Measurements from ENCODE around the gene PCMTD2.
A peak's percentile ranks its signal among the peaks of the same experiment; 100 is the strongest.

PCMTD2 gene

DNA sequence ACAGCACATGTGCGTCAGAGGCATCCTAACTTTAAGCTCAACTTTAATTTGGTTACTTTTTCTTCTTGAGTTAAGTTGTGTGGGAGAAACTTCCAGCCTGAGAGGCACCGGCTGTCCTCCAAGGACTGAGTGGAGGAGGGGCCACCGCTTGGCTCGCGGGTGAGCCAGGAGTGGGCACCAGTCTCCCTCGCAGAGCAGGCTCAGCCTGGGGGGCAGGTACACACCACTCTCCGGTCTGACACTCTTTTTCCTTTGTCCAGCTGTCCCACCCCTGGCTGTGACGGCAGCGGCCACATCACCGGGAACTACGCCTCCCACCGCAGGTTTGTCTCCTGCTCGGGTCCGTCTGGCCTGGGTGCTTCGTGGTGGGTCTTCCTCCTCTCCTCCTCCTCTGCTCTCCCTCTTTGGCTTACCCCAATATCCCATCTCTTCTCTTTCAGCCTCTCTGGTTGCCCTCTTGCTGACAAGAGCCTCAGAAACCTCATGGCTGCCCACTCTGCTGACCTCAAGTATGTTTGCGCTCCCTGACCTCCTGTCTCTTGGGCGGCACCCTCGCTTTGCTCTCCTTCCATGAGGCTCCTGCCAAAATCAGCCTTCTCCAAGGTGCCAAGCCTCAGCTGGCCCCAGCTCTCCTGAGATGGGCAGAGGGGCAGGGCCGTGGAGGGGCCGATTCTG, 32.6 kb upstream of the PCMTD2 start:
- H3K4me3 ChIP-seq (ENCODE audit: low read depth, low read length), result no peak overlapping the region
- H3K9me3 ChIP-seq, result no peaks in the 10 kb centered on the region
- DNase-seq, result no peak
- peaks cover 8% of the 10 kb centered on the region for H3K4me1 ChIP-seq
- H3K27me3 ChIP-seq, result no peaks in the 10 kb centered on the region
- TF ChIP-seq, protein P1, sequence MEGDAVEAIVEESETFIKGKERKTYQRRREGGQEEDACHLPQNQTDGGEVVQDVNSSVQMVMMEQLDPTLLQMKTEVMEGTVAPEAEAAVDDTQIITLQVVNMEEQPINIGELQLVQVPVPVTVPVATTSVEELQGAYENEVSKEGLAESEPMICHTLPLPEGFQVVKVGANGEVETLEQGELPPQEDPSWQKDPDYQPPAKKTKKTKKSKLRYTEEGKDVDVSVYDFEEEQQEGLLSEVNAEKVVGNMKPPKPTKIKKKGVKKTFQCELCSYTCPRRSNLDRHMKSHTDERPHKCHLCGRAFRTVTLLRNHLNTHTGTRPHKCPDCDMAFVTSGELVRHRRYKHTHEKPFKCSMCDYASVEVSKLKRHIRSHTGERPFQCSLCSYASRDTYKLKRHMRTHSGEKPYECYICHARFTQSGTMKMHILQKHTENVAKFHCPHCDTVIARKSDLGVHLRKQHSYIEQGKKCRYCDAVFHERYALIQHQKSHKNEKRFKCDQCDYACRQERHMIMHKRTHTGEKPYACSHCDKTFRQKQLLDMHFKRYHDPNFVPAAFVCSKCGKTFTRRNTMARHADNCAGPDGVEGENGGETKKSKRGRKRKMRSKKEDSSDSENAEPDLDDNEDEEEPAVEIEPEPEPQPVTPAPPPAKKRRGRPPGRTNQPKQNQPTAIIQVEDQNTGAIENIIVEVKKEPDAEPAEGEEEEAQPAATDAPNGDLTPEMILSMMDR (IDR thresholded peaks at IDR 0.05; ENCODE audit: low read depth, low read length), result no peak
- H3K36me3 ChIP-seq, result peaks cover 55% of the 10 kb centered on the region

DNA sequence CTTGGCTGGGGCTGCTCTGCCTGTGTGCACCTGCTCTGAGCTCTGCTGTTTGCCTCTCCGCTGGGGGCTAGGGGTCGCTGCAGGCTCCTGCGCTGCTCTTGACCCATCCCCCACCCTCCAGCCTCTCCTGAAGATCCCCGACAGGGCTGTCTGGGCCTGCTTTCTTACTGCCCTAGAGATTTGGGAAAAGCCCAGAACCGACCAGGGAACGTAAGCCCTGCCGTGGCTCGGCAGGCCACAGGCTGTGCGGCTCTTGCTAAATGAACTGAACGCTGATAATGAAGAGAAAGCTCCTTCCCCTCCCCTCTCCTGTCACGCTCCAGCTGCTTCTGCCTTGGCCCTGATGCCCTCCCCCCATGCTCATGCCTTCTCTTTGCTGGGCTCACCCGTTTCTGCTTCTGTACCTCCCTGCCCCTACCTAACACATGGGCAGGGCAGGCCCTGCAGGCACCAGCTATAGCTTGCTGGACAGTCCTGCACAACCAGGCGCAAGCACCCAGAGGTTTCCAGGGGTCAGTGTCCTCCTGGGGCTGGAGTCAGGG, 32.0 kb upstream of the PCMTD2 start:
- no peak overlapping the region for H3K4me3 ChIP-seq (ENCODE audit: low read depth, low read length)
- no peaks in the 10 kb centered on the region for H3K27me3 ChIP-seq
- DNase-seq, result peak; percentile 78
- H3K4me1 ChIP-seq, result peaks cover 8% of the 10 kb centered on the region
- H3K36me3 ChIP-seq, result peaks cover 61% of the 10 kb centered on the region
- H3K9me3 ChIP-seq, result no peaks in the 10 kb centered on the region
- TF ChIP-seq, protein P1 (IDR thresholded peaks at IDR 0.05; ENCODE audit: low read depth, low read length), result peak; percentile 71

DNA sequence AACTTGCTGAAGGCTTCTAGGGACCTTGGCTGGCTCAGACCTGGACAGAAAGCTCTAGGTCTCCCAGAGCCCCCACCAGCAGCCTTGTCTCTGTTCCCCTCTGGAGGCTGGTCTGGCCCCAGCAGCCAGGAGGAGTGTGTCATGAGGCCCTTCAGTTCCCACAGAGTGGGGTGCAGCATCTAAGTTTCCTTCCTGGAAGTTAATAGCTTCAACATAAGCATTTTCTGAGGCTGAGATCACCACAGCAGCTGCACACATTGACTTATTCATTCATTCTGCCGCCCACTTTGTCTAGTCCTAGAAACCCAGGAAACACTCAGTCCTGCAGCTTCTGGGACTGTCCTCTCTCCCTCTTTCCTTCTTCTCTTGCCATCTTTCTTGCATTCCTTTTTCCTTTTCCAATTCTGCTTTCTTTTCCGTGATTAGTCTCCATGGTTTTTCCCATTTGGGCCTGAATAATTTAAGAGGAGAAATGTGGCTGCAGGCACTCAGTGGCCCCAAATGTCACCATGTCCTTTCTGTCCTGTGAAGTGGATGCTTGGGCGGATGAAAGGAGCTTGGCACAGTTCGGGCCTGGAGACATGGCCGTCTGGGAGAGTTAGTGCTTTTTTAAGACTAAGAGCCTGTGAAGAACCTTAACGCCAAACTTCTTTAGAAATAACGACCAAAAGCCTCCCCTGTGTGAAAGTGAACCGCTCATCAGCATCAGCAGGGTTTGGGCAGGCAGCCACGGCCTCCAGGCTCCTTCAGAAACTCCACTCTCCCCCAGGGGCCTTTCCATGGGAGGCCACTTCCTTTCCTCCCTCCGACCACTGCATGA, 31.0 kb upstream of the PCMTD2 start:
- Histone ChIP-seq H3K36me3 (peaks cover 66% of the 10 kb centered on the region), H3K4me3 (ENCODE audit: low read depth, low read length) (no peak overlapping the region), H3K9me3 (no peaks in the 10 kb centered on the region), H3K27me3 (no peaks in the 10 kb centered on the region), H3K4me1 (peaks cover 8% of the 10 kb centered on the region)
- no peak for DNase-seq
- TF ChIP-seq, protein P1 (IDR thresholded peaks at IDR 0.05; ENCODE audit: low read depth, low read length), result no peak

GRCh38 chr20:64225171-64225595, 30.4 kb upstream of the PCMTD2 start:
- no peak overlapping the region for H3K4me3 ChIP-seq (ENCODE audit: low read depth, low read length)
- DNase-seq, result no peak
- H3K4me1 ChIP-seq, result peaks cover 8% of the 10 kb centered on the region
- TF ChIP-seq, protein P1 (IDR thresholded peaks at IDR 0.05; ENCODE audit: low read depth, low read length), result no peak
- no peaks in the 10 kb centered on the region for H3K27me3 ChIP-seq
- peaks cover 61% of the 10 kb centered on the region for H3K36me3 ChIP-seq
- no peaks in the 10 kb centered on the region for H3K9me3 ChIP-seq

GRCh38 chr20:64225828-64226598, 29.5 kb upstream of the PCMTD2 start:
- no peak overlapping the region for H3K4me3 ChIP-seq (ENCODE audit: low read depth, low read length)
- TF ChIP-seq, protein P1 (IDR thresholded peaks at IDR 0.05; ENCODE audit: low read depth, low read length), result no peak
- H3K9me3 ChIP-seq, result no peaks in the 10 kb centered on the region
- no peaks in the 10 kb centered on the region for H3K27me3 ChIP-seq
- no peak for DNase-seq
- peaks cover 8% of the 10 kb centered on the region for H3K4me1 ChIP-seq
- H3K36me3 ChIP-seq, result peaks cover 58% of the 10 kb centered on the region
